ENCODE results near the gene CWC25.
A peak's percentile ranks its signal among the peaks of the same experiment; 100 is the strongest.

CWC25 gene

DNA sequence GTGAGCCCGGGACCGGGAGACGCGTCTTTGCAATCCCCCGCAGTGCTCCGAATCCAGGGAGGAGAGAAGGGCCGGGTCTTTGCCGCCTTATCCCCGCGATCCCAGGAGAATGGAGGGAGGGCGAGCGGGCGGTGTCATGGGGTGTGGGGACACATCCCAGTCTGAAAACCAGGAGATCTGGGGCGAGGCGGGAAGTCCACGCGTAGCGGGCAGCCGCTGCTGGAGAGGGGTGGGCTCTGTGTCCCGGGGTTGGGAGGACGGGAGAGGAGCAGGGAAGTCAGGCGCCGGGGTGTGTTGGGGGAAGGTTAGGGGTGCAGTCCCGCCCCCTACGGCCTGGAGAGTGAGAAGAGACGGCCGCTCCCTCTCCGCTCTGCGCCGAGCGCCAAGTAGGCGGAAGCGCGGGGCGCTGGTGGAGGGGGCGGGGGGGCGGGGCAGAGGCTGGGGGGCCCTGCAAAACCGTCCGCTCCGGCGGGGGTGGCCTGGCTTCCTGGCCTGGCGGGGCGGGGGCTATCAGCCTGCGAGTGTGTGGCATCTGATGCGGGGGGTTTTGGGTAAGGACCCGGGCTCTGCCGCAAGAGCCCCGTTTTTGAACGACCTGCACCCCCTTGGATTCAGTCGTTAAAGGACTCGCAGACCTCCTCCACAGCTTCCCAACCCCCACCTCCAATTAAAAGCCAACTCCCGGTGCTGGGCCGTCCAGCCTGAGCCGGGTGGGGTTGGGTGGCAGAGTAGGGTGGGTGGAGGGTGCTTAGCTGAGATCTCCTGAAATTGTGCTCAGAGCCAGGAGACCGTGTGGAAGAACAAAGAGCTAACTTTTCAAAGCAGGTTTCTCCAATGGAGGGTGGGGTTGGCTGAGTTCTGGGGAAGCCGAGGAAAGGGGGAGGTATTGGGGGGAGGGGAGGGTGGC is 45.4 kb upstream of the CWC25 start:
- no peak for TF ChIP-seq CTCF (IDR thresholded peaks at IDR 0.05; ENCODE audit: control insufficient read depth, insufficient read depth, low read depth, low read length, missing control alignments)
- peak overlapping the region; percentile 99 for H3K4me3 ChIP-seq (ENCODE audit: control insufficient read depth, low read depth, low read length)
- no peak for DNase-seq (ENCODE audit: low read depth)

DNA sequence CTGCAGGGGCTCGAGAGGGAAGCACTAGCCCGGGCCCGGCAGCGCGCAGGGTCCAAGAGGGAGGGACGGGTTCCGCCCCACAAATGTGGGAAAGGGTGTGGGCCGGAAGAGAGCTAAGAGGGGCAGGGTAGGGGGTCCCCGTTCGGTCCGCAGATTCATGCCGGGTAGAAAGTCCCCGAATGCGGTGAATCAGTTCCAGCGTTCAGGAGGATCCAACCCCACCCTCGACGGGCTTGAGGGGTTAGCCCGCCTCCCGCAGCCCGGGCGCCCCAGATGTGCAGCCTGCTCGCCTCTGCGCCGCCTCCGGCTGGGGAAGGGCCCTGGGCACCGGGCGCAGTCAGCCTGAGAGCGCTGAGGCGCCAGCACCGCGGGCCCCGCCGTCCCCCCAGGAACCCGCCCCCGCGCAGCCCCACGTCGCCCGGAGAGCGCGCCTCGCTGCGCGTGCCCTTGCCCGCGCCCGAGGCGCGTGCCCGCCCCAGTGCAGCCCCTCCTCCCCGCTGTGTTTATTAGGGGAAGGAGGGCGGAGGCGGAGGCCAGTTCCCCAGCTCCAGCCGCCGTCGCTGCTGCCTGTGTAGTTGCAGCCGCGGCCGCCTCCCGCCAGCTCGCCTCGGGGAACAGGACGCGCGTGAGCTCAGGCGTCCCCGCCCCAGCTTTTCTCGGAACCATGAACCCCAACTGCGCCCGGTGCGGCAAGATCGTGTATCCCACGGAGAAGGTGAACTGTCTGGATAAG is 44.6 kb upstream of the CWC25 start, which contains the start of gene LASP1:
LASP1 (plus strand) TSS at position 533 of the 733 bp plus-strand sequence; CDS start at position 665, 132 bp downstream.
- no peak for TF ChIP-seq CTCF (IDR thresholded peaks at IDR 0.05; ENCODE audit: control insufficient read depth, insufficient read depth, low read depth, low read length, missing control alignments)
- H3K4me3 ChIP-seq (ENCODE audit: control insufficient read depth, low read depth, low read length), result peak within 1 kb of the TSS; percentile 99
- DNase-seq (ENCODE audit: low read depth), result peak; percentile 57

DNA sequence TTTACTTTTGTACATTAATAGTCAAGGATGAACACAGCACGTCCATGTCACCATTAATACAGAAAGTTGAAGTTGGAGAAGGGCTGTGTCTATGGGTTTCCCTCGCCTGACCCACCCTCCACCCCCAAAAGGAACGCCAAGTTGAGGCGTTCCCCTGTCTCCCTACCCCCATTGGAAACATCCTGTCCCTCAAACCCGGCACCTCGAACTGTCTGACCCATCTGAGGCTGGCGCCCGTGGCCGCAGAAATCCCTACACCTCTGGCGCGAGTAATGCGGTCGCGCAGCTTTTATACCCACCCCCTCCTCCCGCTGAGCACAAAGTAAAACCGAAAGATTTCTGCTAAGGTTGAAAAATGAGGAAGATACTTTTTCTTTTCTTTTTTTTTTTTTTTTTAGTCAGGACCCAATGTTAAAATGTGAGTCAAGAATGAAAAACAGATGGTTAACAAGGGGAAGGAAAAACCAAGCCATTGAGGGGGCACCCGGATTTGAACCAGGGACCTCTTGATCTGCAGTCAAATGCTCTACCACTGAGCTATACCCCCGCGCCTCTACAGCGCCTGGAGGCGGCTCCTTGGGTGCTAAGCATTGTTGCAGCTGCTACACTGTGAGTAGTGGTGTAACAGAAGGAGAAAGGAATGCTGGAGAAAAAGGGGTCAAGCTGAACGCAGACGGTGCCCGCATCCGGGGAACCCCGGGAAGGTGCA is 43.9 kb upstream of the CWC25 start:
- DNase-seq (ENCODE audit: low read depth), result peak; percentile 66
- peak overlapping the region; percentile 62 for H3K4me3 ChIP-seq (ENCODE audit: control insufficient read depth, low read depth, low read length)
- TF ChIP-seq CTCF (IDR thresholded peaks at IDR 0.05; ENCODE audit: control insufficient read depth, insufficient read depth, low read depth, low read length, missing control alignments), result peak; percentile 39

DNA sequence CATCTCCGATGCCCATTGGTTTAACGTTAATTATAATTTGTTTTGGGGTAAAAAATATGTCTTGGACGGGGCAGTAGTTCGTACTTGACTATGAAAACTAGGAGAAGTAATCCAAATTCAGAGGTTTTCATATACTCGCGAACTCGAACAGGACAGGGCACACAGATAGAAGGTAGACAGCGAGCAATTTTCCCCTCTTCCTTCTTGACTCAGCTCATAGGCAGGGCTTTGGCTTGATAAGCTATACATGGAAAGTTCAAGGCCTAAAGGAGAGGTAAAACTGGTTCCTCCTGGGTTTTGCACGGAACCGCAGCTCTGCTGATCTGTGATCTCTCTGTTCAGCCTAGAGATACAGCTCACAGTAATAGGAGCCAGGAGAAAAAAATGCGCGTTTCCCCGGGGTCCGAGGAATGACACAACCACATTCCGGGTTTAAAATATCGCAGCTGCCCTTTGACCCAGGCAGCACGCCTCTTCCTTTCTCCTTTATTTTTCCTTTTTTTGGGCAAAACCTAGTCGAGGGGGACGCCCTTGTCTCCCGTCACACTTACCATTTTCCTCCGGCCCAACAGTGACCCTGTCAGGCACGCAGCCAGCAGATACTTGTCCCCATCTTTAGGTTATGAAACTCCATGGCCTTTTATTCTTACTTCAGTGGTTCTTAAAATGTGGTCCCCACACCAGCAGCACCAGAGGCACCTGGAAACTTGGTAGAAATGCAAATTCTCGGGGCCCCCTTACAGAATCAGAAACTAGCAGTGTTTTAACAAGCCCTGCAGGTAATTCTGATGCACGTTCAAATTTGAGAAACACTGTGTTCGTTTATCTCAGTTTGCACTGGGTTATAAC is 43.1 kb upstream of the CWC25 start:
- DNase-seq (ENCODE audit: low read depth), result no peak
- no peak for TF ChIP-seq CTCF (IDR thresholded peaks at IDR 0.05; ENCODE audit: control insufficient read depth, insufficient read depth, low read depth, low read length, missing control alignments)
- H3K4me3 ChIP-seq (ENCODE audit: control insufficient read depth, low read depth, low read length), result peak overlapping the region; percentile 54

GRCh38 chr17:38867179-38867967 is 42.3 kb upstream of the CWC25 start:
- TF ChIP-seq CTCF (IDR thresholded peaks at IDR 0.05; ENCODE audit: control insufficient read depth, insufficient read depth, low read depth, low read length, missing control alignments), result no peak
- H3K4me3 ChIP-seq (ENCODE audit: control insufficient read depth, low read depth, low read length), result no peak overlapping the region
- no peak for DNase-seq (ENCODE audit: low read depth)
